ENCODE results near the gene OPN3.
A peak's percentile ranks its signal among the peaks of the same experiment; 100 is the strongest.

OPN3 gene

GRCh38 chr1:241644259-241644658 lies 4.1 kb upstream of the OPN3 start:
- no peak for DNase-seq

GRCh38 chr1:241642593-241642944 lies 2.4 kb upstream of the OPN3 start:
- DNase-seq: no peak

DNA sequence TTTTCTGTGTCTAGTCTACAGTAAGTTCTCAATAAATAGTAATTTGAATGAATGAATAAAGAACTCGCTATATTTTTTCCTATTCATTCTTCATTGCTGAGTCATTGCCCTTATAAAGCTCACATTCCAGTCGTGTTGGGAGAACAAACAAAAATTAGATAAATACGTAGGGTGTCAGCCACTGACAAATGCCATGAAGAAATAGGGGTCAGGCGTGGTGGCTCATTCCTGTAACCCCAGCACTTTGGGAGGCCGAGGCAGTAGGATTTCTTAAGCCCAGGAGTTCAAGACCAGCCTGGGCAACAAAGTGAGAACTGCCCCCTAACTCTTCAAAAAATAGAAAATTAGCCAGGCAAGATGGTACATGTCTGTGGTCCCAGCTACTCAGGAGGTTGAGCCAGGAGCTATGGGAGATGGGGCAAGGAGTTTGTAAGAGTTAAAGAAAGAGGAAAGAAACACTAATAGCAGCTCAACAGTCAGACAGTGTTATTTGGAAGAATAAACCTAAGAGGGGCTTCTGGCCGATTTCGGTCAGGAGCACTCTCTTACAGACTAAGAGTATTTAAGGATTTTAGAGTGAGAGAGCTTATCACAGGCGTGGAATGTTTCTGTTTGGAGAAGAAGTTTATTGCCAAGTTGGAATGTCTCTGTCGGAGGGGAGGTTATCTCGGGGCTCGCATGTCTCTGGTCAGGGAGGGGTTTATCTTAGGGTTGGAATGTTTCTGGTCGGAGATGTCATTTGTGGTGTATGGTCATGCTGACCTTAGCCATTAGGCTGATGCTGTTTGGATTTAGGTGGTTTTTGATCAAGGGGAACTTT lies 1.8 kb upstream of the OPN3 start:
- no peak for DNase-seq

DNA sequence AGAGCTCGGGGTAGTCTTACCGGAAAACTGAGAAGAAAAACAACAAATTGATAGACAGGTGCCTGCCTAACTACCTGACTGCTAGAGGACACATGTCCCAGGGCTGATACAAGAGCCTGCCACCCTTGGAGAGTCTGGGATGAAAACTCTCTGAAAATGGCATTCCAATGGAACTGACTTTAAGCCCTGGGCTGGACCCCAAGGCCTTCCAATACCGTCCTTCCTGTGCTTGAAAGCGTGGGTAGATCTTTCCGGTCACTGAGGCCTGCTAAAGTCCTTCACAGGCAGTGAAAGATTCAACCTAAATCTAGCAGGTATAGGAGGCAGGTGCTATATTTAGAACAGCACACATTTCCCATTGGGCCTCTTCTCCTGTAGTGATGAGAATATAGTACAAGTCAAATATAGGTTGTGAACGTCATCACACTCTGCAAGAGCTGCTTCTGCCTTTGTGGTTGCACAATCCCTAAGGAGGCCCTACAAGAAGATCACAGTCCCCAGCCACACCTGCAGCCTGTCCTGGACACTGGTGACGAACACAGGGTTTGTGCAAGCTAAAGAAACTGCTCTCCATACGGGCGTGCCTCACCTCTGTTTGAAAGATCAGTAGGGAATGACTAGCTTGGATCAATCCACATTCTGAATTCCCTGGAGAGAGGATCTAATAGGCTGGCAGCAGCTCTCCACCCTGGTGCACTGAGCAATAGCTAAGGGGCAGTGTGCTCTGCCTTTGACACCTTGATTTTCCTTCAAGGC lies 876 bp upstream of the OPN3 start:
- DNase-seq: no peak

- DNase-seq: peak; percentile 45
Observed at GRCh38 chr1:241639623-241640148, 483 bp downstream of the OPN3 start.

DNA sequence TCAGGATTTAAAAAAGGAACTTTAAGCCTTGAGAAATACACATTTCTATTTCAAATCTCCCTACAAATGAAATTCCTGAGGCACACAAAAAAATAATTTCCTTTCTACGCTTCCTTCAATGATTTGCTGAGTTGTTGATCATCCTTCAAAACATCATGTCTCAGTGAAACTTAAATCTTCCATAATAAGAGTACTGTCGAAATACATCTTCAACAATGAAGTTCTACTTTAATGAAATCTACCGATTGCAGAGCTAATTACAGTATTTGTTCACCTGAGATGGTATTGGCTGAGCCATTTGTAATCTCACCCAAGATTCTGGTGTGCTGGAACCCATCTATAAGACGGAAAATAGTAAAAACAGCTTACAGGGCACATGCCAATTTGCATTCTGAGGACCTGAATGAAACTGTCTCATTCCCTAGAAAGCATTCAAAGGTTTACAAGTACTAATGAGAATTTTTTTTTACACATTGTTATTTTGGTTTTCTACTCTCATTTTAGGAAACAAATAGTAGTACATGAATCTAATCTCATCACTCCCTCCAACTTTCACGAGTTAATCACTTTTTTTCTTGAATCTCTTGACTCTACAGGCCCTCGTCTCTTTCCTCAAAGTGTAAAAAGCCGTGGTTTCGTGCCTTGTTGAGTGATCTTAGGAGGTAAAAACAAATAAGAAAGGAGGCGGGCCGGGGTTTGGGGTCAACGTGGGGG lies 1.1 kb downstream of the OPN3 start:
- no peak for DNase-seq

GRCh38 chr1:241638099-241638682 lies 2.0 kb downstream of the OPN3 start:
- no peak for DNase-seq

DNA sequence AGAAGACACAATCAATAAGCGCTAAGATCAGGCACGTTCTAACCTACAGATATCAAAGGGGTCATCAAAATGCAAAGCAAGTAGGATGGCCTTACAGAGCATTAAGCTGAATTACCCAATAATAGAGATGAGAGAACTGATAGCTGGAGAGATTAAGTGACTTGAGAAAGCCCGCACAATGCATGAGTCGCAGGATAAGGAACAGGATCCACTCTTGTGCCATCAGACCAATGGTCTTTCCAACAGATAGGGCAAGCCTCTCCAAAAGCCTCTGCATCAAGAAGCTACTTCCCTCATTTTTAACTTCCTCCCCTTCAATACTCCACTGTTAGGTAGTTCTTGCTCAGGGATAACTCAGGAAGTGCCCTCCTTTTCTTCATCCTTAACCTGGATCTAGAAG lies 2.6 kb downstream of the OPN3 start:
- no peak for DNase-seq

DNA sequence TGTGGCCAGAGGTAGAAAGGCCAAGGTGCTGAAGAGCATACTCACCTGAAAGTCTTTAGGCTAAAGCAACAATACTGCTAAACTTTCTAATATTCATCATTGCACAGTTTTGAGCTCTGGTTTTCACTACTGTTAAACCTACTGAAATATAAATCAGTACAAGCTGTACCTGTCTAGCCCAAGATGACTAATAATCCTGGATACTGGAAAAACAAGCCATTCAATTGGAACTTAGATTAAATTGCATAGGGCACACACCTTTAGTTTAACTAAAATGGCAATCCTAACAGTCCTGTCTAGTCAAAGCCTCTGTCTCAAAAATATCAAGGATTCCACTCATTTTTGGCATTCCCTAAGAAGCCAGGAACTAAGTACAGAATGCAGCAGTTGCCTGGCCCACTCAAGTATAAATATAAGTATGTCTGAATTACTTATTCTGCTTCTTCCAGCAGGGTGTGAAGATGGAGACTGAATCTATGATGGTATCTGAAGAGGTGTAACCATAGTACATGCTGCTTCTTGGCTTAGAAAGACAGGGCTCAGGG lies 3.1 kb downstream of the OPN3 start:
- DNase-seq: no peak

- DNase-seq: no peak
Observed at GRCh38 chr1:241636291-241636690, 3.9 kb downstream of the OPN3 start.

GRCh38 chr1:241635556-241636152 lies 4.5 kb downstream of the OPN3 start:
- DNase-seq: no peak

- DNase-seq: no peak
Observed at GRCh38 chr1:241632987-241633386, 7.2 kb downstream of the OPN3 start.

GRCh38 chr1:241631674-241632073 lies 8.5 kb downstream of the OPN3 start:
- DNase-seq: peak; percentile 14

GRCh38 chr1:241630899-241631298 lies 9.3 kb downstream of the OPN3 start:
- DNase-seq: no peak

GRCh38 chr1:241630476-241630875 lies 9.7 kb downstream of the OPN3 start:
- DNase-seq: no peak

- no peak for DNase-seq
Observed at GRCh38 chr1:241630005-241630404, 10.2 kb downstream of the OPN3 start.

DNA sequence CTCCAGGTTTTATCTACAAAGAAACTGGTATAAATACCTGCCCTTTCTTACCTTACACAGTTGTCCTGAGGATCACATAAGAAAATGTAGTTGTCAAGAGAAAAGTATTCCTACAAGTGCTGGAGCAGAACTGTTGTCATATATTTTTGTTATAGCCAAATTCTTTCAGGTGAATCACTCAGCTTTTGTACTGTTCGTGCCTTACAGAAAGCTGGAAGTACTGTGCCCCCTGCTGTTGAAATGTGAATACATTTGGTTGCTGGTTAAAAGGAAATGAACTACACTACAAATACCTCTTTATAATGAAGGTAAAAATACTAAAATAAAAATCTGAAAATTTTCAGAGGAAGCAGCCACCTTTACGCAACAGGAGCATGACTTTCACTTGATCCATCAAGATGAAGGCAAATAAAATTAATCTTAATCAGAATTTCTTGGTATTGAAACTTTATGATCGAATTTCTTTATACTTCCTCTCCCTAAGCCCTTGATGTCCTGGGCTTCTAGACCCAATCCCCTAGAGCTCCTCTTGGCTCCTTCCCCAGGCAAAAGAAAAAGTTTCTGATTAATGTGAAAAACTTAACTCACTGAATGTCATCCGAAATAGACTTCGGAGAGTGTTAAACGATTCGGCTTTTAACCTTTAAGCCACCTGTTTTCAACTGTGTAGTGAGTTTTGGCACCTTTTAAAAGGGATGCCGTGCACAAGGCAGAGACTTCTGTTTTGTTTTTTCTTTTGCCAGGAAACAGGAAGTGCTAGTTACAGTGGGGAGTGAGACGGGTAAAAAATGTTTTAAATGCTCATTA lies 12.5 kb downstream of the OPN3 start:
- DNase-seq: peak; percentile 65

GRCh38 chr1:241624935-241625334 lies 15.2 kb downstream of the OPN3 start:
- no peak for DNase-seq

- DNase-seq: no peak
Observed at GRCh38 chr1:241622669-241623068, 17.5 kb downstream of the OPN3 start.

GRCh38 chr1:241617426-241617825 lies 22.7 kb downstream of the OPN3 start:
- DNase-seq: no peak
